ENCODE data around the gene ATP5MK.
A peak's percentile ranks its signal among the peaks of the same experiment; 100 is the strongest.

Gene ATP5MK

DNA sequence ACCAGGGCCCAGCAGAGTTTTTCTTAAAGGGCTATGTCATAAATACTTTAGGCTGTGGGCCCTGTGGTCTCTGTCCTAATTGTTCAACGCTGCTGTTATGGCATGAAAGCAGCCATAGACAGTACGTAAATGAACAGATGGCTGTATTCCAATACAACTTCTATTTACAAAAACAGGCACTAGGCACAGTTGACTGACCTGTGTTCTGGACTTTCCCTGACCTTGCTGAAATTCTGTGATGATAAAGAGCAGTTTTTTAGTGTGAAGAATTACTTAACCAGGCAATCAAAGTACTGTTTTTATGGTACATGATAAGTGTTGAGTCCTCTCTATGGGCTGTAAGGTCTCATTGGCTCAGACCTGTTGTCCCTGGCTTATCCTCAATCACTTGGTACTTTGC, 17.3 kb upstream of the ATP5MK start:
- no peaks in the 10 kb centered on the region for H3K9me3 ChIP-seq (ENCODE audit: control insufficient read depth, low read length)
- no peak for DNase-seq
- no peak overlapping the region for H3K27ac ChIP-seq (ENCODE audit: insufficient read depth, low read length, poor library complexity, severe bottlenecking)
- no peaks in the 10 kb centered on the region for H3K4me1 ChIP-seq (ENCODE audit: control insufficient read depth, insufficient read depth, low read length, poor library complexity, severe bottlenecking)
- H3K27me3 ChIP-seq (replicated peaks; ENCODE audit: control insufficient read depth, insufficient read depth, low read length, poor library complexity, severe bottlenecking) = no peaks in the 10 kb centered on the region
- H3K4me3 ChIP-seq (ENCODE audit: insufficient read depth, low read depth, low read length, poor library complexity, severe bottlenecking) = no peak overlapping the region
- H3K36me3 ChIP-seq (ENCODE audit: control insufficient read depth, insufficient read depth, low read length) = peaks cover 74% of the 10 kb centered on the region

DNA sequence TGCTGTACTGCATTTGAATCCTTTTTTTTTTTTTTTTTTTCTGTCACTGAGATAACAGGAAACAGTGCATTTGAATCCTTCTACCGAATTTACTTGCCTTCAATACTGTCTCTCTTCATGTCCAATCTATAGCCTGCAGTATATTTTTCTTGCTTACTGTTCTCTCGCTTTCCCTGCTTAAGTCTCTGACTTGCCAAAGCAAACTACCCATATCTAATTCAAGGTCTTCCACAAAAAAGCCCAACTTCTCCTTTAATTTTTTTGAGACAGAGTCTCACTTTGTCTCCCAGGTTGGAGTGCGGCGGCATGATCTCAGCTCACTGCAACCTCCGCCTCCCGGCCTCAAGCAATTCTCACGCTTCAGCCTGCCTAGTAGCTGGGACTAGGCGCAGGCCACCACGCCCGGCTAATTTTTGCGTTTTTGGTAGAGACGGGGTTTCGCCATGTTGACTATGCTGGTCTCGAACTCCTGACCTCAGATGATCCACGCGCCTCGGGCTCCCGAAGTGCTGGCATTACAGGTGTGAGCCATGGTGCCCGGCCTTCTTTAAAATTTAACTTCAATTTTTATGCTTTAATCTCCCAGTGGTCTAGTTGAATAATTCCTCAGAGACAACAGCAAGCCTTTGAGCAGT, 1.0 kb upstream of the ATP5MK start:
- DNase-seq = no peak
- H3K4me3 ChIP-seq (ENCODE audit: insufficient read depth, low read depth, low read length, poor library complexity, severe bottlenecking) = peak overlapping the region; percentile 90
- H3K9me3 ChIP-seq (ENCODE audit: control insufficient read depth, low read length) = no peaks in the 10 kb centered on the region
- peak overlapping the region; percentile 72 for H3K27ac ChIP-seq (ENCODE audit: insufficient read depth, low read length, poor library complexity, severe bottlenecking)
- H3K27me3 ChIP-seq (replicated peaks; ENCODE audit: control insufficient read depth, insufficient read depth, low read length, poor library complexity, severe bottlenecking) = no peaks in the 10 kb centered on the region
- peaks cover 27% of the 10 kb centered on the region for H3K36me3 ChIP-seq (ENCODE audit: control insufficient read depth, insufficient read depth, low read length)
- H3K4me1 ChIP-seq (ENCODE audit: control insufficient read depth, insufficient read depth, low read length, poor library complexity, severe bottlenecking) = peaks cover 23% of the 10 kb centered on the region

DNA sequence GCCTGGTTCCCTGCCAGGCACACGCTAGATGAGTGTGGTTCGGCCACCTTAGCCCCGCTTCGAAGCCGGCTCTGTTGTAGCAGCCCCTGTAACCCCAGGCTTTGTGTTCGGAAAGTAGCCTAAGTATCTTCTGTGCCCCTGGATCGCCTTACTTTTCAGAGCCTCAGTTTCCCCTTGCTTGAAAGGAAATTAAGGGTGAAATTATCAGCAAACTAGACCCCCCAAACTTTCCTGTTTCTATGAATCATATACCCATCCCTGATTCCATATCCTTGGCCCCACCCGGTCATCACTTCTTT, 463 bp upstream of the ATP5MK start:
- H3K9me3 ChIP-seq (ENCODE audit: control insufficient read depth, low read length) = no peaks in the 10 kb centered on the region
- H3K36me3 ChIP-seq (ENCODE audit: control insufficient read depth, insufficient read depth, low read length) = peaks cover 26% of the 10 kb centered on the region
- peaks cover 23% of the 10 kb centered on the region for H3K4me1 ChIP-seq (ENCODE audit: control insufficient read depth, insufficient read depth, low read length, poor library complexity, severe bottlenecking)
- no peaks in the 10 kb centered on the region for H3K27me3 ChIP-seq (replicated peaks; ENCODE audit: control insufficient read depth, insufficient read depth, low read length, poor library complexity, severe bottlenecking)
- H3K4me3 ChIP-seq (ENCODE audit: insufficient read depth, low read depth, low read length, poor library complexity, severe bottlenecking) = peak overlapping the region; percentile 90
- DNase-seq = no peak
- peak overlapping the region; percentile 72 for H3K27ac ChIP-seq (ENCODE audit: insufficient read depth, low read length, poor library complexity, severe bottlenecking)

DNA sequence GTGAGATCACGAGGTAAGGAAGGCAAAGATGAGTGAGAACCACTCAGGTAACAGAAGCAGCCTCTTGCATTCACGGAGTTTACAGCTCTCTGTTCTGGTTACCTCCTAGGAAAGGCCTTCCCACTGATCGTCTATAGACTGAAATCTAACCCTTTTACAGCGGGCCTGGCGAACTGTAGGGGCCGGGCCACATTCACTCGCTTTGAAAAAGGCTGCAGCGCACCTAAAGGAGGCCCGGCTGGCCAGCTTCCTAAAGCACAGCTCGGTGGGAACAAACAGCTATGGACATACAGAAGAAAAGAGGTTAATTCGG, 565 bp downstream of the ATP5MK start:
- Histone ChIP-seq H3K27ac (ENCODE audit: insufficient read depth, low read length, poor library complexity, severe bottlenecking) (peak overlapping the region; percentile 72), H3K4me3 (ENCODE audit: insufficient read depth, low read depth, low read length, poor library complexity, severe bottlenecking) (peak overlapping the region; percentile 90), H3K4me1 (ENCODE audit: control insufficient read depth, insufficient read depth, low read length, poor library complexity, severe bottlenecking) (peaks cover 23% of the 10 kb centered on the region), H3K36me3 (ENCODE audit: control insufficient read depth, insufficient read depth, low read length) (peaks cover 32% of the 10 kb centered on the region), H3K9me3 (ENCODE audit: control insufficient read depth, low read length) (no peaks in the 10 kb centered on the region), H3K27me3 (replicated peaks; ENCODE audit: control insufficient read depth, insufficient read depth, low read length, poor library complexity, severe bottlenecking) (no peaks in the 10 kb centered on the region)
- no peak for DNase-seq

DNA sequence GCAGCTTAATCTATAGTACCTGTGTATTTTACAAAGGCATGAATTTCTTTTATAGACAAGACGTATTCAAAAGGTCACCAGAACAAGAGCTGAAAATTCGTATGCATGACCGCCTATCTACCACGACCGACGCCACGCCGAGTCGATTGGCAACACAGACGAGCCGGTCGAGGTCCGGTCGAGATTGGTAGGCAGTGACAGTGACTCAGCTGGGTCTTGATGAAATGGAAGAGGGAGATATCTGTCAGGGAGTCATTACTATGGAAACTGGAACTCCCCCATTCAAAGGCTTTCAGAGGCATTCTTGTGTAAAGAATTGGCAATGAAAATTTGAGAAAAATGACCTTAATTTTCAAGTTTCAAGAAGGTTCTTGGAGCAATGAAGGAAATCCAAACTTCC, 2.1 kb downstream of the ATP5MK start:
- H3K9me3 ChIP-seq (ENCODE audit: control insufficient read depth, low read length) = no peaks in the 10 kb centered on the region
- no peak overlapping the region for H3K4me3 ChIP-seq (ENCODE audit: insufficient read depth, low read depth, low read length, poor library complexity, severe bottlenecking)
- peaks cover 23% of the 10 kb centered on the region for H3K4me1 ChIP-seq (ENCODE audit: control insufficient read depth, insufficient read depth, low read length, poor library complexity, severe bottlenecking)
- no peaks in the 10 kb centered on the region for H3K27me3 ChIP-seq (replicated peaks; ENCODE audit: control insufficient read depth, insufficient read depth, low read length, poor library complexity, severe bottlenecking)
- no peak for DNase-seq
- H3K36me3 ChIP-seq (ENCODE audit: control insufficient read depth, insufficient read depth, low read length) = peaks cover 22% of the 10 kb centered on the region
- no peak overlapping the region for H3K27ac ChIP-seq (ENCODE audit: insufficient read depth, low read length, poor library complexity, severe bottlenecking)

DNA sequence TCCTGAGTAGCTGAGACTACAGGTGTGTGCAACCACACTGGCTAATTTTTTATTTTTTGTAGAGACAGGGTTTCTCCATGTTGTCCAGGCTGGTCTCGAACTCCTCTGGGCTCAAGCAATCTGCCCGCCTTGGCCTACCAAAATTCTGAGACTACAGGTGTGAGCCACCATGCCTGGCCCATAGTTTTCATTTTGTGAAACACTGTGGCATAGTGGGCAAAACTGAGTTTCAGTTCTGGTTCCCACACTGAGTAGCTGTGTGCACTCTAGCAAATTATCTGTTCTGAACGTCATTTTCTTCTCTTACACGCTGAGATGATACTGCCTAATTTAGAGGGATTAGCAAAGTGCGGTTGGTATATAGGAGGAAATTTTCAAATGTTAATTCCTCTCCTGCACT, 13.5 kb downstream of the ATP5MK start:
- H3K4me3 ChIP-seq (ENCODE audit: insufficient read depth, low read depth, low read length, poor library complexity, severe bottlenecking) = no peak overlapping the region
- no peak overlapping the region for H3K27ac ChIP-seq (ENCODE audit: insufficient read depth, low read length, poor library complexity, severe bottlenecking)
- DNase-seq = no peak
- H3K9me3 ChIP-seq (ENCODE audit: control insufficient read depth, low read length) = no peaks in the 10 kb centered on the region
- H3K27me3 ChIP-seq (replicated peaks; ENCODE audit: control insufficient read depth, insufficient read depth, low read length, poor library complexity, severe bottlenecking) = no peaks in the 10 kb centered on the region
- no peaks in the 10 kb centered on the region for H3K4me1 ChIP-seq (ENCODE audit: control insufficient read depth, insufficient read depth, low read length, poor library complexity, severe bottlenecking)
- H3K36me3 ChIP-seq (ENCODE audit: control insufficient read depth, insufficient read depth, low read length) = peaks cover 37% of the 10 kb centered on the region

DNA sequence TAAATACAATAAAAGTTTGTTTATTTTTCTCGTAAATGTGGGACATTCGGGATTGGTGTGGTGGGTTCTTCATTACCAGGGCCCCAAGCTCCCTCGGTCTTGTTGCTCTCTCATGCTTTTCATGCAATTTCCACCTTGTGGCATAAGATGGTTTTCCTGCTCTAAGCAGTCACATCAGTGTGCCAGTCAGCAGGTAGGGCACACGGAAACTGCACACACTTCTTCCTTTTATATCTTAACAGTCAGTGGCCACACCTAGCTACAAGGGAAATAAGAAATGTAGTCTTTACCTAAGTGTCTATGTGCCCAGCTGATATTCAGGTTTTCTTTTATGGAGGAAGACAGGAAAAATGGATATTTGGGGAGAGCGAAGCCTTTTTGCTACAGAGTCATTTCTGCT, 22.0 kb downstream of the ATP5MK start:
- Histone ChIP-seq H3K27ac (ENCODE audit: insufficient read depth, low read length, poor library complexity, severe bottlenecking) (no peak overlapping the region), H3K4me1 (ENCODE audit: control insufficient read depth, insufficient read depth, low read length, poor library complexity, severe bottlenecking) (no peaks in the 10 kb centered on the region), H3K36me3 (ENCODE audit: control insufficient read depth, insufficient read depth, low read length) (peaks cover 10% of the 10 kb centered on the region), H3K4me3 (ENCODE audit: insufficient read depth, low read depth, low read length, poor library complexity, severe bottlenecking) (no peak overlapping the region), H3K9me3 (ENCODE audit: control insufficient read depth, low read length) (no peaks in the 10 kb centered on the region), H3K27me3 (replicated peaks; ENCODE audit: control insufficient read depth, insufficient read depth, low read length, poor library complexity, severe bottlenecking) (no peaks in the 10 kb centered on the region)
- DNase-seq = no peak

DNA sequence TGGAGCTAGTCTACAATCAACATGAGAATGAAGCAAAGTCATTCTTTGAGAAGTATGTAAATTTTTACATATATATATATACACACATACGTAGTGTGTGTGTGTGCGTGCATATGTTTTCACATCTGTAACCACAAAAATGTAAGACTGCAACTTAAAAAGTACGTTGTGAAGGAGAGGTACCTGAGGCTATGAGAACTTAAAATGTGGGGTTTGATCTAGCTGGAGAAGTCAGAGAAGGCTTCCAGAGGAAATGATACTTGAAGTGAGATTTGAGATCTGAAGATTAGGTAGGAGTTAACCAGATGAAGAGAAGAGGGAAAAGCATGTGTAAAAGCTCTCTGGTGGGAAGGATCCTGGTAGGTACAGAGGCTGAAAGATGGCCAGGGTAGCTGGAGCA, 22.7 kb downstream of the ATP5MK start:
- Histone ChIP-seq H3K36me3 (ENCODE audit: control insufficient read depth, insufficient read depth, low read length) (peaks cover 10% of the 10 kb centered on the region), H3K9me3 (ENCODE audit: control insufficient read depth, low read length) (no peaks in the 10 kb centered on the region), H3K4me1 (ENCODE audit: control insufficient read depth, insufficient read depth, low read length, poor library complexity, severe bottlenecking) (no peaks in the 10 kb centered on the region), H3K4me3 (ENCODE audit: insufficient read depth, low read depth, low read length, poor library complexity, severe bottlenecking) (no peak overlapping the region), H3K27ac (ENCODE audit: insufficient read depth, low read length, poor library complexity, severe bottlenecking) (no peak overlapping the region), H3K27me3 (replicated peaks; ENCODE audit: control insufficient read depth, insufficient read depth, low read length, poor library complexity, severe bottlenecking) (no peaks in the 10 kb centered on the region)
- no peak for DNase-seq

DNA sequence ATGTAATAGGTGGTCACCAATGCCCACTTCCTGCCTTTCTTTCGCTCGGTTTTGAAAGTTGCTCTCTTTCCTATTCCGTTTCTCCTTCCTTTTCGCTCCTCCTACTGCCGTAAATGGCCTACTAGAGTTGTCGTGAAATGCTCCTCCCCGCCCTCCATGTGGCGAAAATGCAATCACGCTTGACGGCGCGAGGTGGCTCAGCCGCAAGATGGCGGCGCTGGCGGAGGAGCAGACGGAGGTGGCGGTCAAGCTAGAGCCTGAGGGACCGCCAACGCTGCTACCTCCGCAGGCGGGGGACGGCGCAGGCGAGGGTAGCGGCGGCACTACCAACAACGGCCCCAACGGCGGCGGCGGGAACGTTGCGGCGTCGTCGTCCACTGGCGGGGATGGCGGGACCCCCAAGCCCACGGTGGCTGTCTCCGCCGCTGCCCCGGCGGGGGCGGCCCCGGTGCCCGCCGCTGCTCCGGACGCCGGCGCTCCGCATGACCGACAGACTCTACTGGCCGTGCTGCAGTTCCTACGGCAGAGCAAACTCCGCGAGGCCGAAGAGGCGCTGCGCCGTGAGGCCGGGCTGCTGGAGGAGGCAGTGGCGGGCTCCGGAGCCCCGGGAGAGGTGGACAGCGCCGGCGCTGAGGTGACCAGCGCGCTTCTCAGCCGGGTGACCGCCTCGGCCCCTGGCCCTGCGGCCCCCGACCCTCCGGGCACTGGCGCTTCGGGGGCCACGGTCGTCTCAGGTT, 28.3 kb downstream of the ATP5MK start, which contains the start of gene TAF5:
TAF5 (plus strand) TSS at position 195 of the 737 bp plus-strand sequence; CDS start at position 209, 14 bp downstream.
- DNase-seq = peak; percentile 73 to 84 (median 78)
- peak within 1 kb of the TSS; percentile 93 for H3K4me3 ChIP-seq (ENCODE audit: insufficient read depth, low read depth, low read length, poor library complexity, severe bottlenecking)
- no peaks in the 10 kb centered on the region for H3K27me3 ChIP-seq (replicated peaks; ENCODE audit: control insufficient read depth, insufficient read depth, low read length, poor library complexity, severe bottlenecking)
- H3K9me3 ChIP-seq (ENCODE audit: control insufficient read depth, low read length) = no peaks in the 10 kb centered on the region
- no peaks in the 10 kb centered on the region for H3K36me3 ChIP-seq (ENCODE audit: control insufficient read depth, insufficient read depth, low read length)
- no peaks in the 10 kb centered on the region for H3K4me1 ChIP-seq (ENCODE audit: control insufficient read depth, insufficient read depth, low read length, poor library complexity, severe bottlenecking)
- peak within 1 kb of the TSS; percentile 78 for H3K27ac ChIP-seq (ENCODE audit: insufficient read depth, low read length, poor library complexity, severe bottlenecking)

DNA sequence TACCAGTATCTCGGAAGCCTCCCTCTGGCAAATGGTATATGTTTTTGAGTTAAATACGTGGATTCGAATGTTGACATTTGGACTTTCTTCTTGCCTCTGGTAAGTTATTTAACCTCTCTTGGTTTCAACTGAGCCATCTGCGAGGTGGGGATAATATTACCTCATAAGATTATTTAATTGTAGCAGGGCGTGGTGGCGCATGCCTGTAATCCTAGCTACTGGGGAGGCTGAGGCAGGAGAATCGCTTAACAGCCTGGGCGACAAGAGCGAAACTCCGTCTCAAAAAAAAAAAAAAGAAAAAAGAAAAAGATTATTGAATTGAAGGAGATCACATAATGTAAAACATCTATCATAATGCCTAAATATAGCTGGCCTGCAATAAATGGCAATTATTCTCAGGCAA, 28.9 kb downstream of the ATP5MK start:
- Histone ChIP-seq H3K4me3 (ENCODE audit: insufficient read depth, low read depth, low read length, poor library complexity, severe bottlenecking) (peak overlapping the region; percentile 93), H3K36me3 (ENCODE audit: control insufficient read depth, insufficient read depth, low read length) (no peaks in the 10 kb centered on the region), H3K9me3 (ENCODE audit: control insufficient read depth, low read length) (no peaks in the 10 kb centered on the region), H3K27ac (ENCODE audit: insufficient read depth, low read length, poor library complexity, severe bottlenecking) (peak overlapping the region; percentile 78), H3K4me1 (ENCODE audit: control insufficient read depth, insufficient read depth, low read length, poor library complexity, severe bottlenecking) (no peaks in the 10 kb centered on the region), H3K27me3 (replicated peaks; ENCODE audit: control insufficient read depth, insufficient read depth, low read length, poor library complexity, severe bottlenecking) (no peaks in the 10 kb centered on the region)
- DNase-seq = no peak

All from effector memory CD4-positive, alpha-beta T cell (primary cell).